HG02938 (cell line): ENCODE results near the gene DCDC2B.

ENCODE experiments used
- ATAC-seq: cut with Tn5 transposase; IDR thresholded peaks from one replicate; pipeline ENCODE4 v1.9.1; 2021; ENCODE audit warnings: mild to moderate bottlenecking, moderate library complexity; ENCODE audit not compliant: unreplicated experiment

Gene DCDC2B

DNA sequence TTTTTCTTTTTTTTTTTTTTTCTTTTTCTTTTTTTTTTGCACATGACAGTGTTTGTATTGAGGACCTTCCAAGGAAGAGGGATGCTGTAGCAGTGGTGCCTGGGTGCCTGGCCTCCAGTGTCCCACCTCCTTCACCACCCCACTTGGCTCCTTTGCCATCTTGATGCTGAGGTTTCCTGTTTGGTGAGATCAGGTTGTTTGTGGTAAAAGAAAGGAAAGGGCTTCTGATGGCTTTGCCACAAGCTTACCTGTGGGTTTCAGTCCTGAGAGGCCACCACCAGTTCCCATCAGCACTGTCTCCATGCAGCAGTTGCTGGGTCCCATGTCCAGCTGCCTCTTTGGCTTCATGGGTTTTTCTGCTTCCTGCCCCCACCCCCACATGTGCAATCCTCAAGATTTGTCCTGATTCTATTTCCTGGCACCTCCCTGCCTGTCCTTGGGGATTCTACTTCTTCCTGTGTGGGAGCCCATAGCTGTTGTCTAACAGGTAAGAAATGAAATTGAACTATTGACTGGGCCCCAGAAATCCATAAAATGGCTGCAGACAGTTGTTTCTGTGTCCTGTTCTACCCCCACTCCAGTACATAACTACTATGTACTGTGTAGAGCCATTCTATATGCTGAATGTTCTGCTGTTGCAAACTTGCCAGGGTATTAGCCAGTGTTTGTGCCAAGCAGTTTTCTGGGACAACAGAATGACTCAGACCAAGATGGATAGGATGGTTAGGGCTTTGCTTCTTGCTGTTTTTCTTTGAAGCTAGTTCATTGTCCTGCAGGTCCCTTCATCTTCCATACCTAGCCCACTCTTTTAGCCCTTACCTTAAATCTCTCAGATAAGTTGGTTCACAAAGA lies 12.7 kb upstream of the DCDC2B start:
- ATAC-seq, result no peak

DNA sequence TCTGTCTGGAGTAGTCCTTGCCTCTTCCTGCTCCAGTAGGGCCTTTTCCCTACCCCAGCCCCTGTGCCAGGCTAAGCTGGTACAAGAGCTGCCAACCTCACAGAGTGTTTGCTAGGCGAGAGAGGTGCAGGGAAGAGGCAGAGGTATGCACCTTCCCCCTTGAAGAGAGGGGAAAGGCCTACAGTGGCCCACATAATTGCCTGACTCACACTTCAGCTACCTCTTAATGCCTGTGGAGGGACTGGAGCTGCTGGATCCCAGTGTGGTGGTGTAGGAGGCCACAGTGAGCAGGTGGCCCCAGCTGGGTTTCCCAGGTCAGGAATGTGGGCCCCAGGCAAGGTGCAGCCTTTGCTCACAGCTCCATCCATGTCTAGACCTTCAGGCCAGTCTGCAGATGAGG lies 11.8 kb upstream of the DCDC2B start:
- no peak for ATAC-seq

DNA sequence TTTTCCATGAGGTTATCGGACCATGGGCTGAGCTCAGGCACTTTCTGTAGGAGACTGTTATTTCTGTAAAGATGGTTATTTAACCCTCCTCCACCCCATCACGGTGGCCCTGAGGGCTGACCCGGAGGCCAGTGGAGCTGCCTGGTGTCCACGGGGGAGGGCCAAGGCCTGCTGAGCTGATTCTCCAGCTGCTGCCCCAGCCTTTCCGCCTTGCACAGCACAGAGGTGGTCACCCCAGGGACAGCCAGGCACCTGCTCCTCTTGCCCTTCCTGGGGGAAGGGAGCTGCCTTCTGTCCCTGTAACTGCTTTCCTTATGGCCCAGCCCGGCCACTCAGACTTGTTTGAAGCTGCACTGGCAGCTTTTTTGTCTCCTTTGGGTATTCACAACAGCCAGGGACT lies 11.1 kb upstream of the DCDC2B start:
- ATAC-seq, result no peak

DNA sequence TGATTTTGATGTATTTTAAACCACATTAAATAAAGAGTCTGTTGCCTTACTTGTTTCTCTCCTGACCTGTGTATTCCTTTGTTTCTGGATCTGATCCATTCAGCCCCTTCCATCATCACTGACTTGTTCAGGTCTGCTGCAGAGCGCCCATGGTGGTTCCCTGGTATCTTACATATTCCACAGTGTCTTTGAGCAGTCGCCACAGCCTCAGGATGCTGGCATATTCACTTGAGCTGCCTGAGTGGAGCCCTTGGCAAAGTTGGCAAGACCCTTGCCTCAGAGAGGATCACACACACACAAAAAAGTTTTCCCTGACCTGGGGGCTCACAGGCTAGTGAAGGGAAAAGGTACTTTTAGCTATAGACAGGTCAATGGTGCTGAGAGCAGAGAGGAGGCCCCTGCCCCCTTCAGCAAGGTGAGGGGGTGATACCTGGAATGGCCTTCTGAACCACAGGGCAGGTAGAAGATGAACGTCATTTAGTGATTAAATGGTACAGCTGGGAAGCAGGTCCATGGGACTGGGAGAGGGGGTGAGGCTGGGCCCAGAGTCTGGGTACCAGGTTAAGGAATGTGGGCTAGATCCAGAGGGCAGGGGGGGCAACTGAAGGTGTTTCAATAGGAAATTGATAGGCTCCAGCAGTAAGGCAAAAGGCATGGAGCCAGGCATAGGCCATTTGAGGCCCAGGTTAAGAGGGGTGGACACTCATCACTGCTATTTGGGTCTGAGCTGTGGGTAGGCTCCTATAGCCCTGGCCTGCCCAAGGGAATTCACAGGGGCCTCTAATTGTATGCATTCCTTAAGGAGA lies 10.4 kb upstream of the DCDC2B start:
- no peak for ATAC-seq

DNA sequence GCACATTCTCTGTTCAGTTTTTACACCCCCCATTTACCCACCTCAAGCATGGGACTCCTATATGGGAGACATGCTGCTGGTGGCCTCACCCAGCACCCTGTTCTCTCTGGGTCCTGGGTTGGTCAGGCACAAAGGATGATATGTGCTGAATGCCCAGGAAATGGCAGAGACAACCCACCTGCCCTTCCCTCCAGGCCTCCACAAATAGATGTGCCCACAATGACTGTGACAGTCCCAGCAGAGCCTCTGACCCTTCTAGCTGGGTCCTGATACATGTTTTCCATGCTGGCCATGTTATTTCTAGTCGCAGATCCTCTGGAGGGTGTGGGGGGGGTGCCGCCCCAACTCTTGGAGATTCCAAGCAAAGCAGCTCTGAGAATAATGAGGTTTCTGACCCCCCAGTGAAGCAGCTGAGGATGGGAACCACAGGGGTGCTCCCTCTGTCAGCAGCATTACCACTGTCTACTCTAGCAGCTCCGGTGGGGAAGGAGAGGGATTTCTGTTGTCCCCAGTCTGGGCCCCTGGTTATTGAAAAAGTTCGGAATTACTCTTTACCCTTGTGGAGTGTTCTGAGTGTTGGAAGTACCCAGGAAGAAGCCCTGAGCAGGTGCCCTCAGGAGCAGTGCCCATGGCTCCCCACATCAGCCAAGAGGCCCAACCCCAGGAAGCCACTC lies 9.7 kb upstream of the DCDC2B start:
- no peak for ATAC-seq

DNA sequence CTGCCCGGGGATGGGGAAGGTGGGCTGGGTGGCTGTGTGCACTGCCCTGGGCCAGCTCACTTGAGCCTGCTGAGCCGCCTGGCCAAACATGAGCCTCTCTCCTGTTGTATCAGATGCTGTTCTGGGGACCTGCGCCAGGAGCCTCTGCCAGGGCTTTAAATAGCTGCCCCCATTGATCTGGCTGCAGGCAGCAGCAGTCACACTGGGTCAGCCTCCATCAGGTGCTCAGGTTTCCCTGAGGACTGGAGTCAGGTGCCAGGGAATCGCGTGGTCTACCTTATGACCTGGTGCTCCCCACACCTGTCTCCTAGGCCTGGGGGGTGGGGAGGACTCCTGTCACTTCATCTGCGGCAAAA lies 9.2 kb upstream of the DCDC2B start:
- ATAC-seq, result no peak

DNA sequence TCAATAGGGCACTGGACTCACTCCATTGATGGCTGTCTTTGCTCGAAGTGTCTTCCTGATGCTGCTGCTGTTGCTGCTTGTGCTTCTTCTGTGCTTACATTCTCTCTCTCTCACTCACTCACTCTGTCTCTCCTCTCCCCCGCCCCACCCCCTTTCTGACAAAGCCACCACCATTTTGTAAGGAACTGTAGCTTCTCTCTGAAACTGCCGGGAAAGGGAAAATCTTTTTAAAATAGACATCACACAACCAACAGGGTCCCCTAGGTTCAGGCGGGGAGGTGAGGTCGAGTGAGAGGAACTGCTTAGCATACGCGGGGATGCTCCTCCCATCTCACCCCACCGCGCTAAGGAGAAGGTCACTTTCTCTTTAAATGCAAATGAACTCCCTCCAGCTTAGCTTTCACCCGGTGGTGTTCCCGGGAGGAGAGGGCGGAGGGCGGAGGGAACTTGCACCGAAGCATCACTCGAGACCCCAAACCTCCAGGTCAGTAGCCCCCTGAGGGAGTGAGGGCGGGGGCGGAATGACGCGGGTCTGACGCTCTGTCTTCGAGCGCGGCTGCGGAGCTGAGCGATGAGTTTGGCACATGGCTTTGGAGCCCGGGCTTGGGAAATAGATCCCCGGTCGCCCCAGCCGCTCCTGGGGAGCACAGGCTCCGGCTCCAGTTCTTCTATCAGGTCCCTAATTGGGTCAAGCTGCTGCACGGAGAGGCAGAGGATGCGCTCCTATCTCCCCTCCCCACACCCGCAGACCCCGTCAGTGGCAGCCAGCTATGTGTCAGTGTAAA lies 8.5 kb upstream of the DCDC2B start, which contains the start of gene CCDC28B:
Gene CCDC28B, plus strand, starts transcription at position 370 of the 785 bp plus-strand sequence. CDS start 1,341 bp downstream, outside the sequence.
- ATAC-seq, result no peak

DNA sequence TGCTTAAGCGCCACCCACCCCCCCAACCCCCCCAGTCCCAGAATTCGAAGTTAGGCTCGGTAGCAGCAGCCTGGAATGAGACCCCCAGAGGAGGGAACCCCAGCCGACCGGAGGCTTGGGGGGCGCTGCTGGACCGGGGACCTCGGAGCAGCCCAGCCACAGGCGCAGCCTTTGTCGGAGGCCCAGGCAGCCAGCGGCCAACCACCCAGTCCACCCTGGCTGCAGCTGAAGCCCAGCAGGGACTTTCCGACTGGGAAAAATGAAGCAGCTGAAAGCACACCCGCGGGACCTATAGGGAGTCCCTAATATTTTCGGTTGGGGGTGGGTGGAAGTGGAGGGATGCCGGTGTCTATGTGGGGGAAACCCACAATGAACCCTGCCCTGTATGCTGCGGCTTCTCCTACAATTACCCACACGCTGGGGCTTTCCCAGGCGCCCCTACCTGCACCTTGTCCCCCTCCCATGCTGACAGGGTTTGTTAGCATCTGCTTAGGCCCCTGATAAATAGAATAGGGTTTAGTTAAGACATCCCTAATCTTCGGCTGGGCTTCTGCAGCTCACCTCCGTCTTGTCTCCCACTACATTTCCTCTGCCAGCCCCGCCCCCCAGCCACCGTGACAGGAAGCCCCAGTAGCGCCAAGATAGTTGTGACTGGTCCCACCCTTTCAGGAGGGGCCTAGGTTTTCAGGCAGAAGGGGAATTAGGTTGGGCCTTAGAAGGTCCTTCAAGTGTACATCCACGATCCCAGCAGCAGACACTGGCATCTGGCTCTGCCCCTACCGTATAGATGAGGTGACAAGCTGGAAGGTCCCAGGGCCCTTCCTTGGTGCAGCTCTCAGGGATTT lies 7.7 kb upstream of the DCDC2B start:
- peak; percentile 38 for ATAC-seq

DNA sequence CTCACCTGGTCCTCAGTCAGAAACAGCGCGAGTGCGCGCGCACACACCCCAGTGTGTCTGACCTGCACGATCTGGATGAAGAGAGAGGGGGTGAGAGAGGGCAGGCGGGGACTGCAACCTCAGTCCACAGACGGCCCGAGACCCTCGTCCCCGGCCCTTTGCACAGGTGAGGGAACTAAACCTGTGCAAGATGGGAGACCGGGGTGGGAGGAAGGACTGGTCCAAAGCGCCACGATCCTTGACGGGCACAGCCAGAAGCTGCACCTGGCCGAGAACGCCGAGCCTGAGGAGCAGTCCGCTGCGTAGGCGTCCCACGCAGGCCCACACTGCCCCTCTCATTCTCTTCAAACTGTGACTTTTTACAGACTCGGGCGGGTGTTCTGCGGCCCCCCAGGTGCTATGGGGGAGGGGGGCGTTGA lies 3.9 kb upstream of the DCDC2B start:
- ATAC-seq, result no peak

DNA sequence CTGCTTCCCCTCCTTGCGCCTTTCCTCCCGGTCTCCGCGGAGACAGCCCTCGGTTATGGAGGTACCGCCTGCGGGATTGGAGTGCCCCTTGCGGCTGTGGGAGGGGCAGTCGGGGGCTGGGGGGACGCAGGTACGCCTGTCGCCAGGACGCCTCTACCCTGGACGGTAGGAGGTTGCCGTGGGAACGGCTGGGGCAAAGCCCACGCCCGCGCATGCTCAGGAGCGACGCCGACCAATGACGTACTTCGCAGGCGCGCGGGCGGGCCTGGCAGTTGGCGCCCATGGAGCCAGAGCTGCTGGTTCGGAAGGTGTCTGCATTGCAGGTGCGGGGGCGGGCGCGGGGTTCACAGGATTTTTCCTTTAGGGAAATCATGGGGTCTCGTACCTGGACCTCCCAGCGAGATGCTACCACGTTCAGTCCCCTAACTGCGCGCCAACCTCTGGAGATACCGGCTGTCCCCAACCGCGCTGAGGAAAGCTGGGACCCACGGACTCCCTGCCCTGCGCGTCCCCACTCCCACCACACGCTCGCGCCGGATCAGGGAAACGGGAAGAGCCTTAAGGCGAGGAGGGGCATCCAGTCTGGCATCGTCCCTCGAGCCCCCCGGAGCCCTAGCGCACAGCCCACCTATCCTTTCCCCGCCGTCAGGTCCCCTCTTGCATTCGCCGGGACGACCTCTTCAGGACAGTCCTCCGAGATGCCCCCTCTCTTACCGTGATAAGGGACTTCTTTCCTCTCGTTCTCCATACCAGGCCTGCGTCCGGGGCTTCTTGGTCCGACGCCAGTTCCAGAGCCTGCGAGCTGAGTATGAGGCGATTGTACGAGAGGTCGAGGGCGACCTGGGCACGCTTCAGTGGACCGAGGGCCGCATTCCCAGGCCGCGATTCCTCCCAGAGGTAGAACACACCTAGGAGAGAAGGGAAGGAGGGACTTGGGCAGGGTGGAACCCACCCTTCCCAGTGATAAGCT lies 3.2 kb upstream of the DCDC2B start, which contains the start of gene IQCC:
Gene IQCC, plus strand, starts transcription at position 271 of the 970 bp plus-strand sequence. Its CDS starts 11 bp downstream, at position 282.
- no peak for ATAC-seq

DNA sequence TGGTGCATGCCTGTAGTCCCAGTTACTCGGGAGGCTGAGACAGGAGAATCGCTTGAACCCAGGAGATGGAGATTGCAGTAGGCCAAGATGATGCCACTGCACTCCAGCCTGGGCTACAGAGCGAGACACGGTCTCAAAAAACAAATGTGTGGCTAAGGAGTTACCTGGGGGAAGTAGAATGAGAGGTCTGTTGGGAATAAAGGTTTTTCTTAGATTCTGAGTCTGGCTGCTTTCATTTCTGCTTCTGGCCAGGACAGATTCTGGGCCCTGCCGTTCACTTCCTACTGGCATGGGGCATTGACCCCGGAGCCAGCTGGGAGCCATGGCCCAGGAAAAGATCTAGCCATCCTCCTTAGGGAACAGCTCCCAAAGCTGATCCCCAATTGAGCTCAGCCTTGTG lies 420 bp upstream of the DCDC2B start:
- ATAC-seq, result no peak

DNA sequence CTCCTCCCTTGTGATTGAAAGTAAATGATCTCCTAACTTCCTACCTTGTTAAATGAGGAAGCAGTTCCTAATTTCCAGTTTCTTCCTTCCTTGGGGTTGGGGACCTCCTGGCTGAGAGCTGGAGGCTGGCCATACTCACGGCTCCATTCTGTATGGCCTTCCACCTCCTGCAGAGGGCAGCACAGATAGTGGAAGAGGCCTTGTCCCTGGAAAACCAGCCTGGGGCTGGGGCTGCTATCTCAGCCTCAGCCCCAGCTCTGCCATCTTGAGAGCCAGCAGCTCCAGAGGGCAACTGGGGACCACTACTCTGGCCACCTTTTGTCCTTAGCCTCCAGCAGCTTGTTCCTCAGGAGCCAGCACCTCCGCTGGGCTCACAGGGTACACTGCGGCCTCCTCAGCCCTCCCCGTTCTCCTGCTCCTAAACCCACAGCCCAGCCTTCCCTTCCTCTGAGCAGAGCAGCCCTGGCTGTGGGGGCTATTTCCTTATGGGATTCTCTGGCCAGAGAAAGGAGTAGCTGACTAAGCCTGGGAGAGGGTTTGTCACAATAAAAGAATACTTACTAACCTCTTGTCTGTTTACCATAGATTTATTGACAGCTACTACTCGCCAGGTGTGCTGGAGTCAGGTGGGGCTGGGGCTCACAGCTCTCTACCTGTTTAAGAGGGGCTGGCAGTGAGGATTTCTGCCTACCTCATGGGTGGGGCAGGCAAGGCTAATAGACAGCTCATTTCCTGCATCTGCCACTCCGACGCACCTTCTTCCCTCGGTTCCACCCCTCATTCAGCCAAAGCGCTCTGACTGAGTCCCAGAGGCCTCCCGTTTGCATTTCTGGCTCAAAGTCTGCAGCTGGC lies 7.0 kb downstream of the DCDC2B start:
- ATAC-seq, result no peak

DNA sequence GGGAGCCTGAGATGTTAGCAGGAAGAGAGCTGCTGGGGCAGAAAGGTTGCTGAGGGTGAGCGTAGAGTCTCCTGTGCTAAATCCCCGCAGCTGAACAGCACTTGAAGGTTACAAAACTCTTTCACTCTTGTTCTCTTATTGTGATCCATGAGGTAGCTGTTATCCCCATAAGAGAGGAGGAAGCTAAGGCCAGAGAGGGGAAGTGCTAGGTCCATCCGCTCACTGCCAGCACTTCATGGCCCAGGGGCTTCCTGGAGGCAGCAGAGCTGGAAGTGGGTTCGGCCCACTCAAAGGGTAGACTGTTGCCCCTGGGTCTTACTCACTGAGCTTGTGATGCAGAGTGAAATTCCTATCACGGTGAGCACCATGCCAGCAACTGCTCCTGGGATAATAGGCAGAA lies 7.7 kb downstream of the DCDC2B start:
- ATAC-seq, result no peak

DNA sequence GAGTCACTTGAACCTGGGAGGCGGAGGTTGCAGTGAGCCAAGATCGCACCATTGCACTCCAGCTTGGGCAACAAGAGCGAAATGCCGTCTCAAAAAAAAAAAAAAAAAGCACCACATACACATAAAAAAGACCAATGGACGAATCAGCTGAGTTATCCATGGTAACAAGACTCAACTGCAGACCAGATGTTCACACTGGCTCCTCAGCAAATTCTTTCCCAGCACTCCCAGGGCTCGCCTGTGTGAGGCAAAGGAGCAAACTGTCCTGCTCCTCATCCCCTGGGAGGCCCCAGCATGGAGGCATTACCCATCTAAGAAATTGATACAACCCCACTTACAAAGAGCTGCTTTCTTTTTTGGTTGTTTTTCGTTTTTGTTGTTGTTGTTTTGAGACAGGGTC lies 10.1 kb downstream of the DCDC2B start:
- ATAC-seq, result no peak

DNA sequence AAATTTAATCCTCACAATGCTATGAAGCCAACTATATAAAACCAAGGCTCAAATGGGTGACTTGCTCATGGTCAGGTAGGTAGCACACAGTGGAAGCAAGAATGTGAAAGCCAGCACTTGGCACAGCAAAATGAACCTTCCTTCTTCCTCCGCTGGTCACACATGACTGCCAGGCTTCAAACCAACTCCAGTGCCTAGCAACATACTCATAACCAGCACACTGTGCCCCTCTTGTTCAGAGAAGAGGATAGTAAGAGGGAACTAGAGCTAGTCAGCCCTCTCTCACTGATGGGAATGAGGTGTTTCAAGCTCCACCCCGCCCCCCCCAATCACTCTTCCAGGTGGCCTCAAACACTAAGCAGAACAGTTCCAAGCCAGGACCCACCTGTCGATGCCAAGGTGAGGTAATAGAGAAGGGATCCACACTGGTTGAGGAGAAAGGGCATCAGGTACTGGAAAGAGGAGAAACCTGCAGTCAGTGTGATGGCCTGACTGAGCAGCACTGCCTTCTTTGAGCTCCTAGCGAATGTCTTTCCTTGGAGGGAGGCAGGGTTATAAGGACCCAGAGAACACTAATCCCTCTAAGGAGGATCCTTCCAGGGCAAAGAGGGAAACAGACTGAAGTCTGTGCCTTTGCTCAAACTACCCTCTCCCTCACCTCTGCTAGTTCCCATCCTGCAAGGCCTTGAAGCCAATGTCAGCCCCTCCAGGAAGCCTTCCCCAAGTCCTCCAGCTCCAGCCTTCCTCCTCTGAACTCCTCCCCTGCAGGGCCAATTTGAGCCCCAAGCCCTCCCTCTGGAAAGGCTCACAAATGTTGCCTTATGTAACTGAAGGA lies 12.1 kb downstream of the DCDC2B start:
- no peak for ATAC-seq

DNA sequence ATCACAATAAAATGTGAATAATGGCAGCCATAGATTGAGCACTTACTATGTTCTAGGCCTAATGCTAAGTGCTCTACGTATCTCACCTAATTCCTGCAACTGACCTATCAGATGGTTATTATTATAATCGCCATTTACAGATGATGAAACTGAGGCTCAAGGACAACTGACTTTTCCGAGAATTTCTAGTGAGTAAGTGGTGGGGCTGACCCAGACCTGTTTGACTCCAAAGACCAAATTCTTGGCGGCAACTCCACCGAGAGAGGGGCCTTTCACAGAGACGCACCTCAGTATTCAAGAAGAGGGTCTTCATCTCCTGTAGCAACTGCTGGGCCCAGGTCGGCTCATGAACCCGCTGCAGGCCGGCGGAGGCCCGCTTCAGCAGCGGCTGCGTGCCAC lies 12.7 kb downstream of the DCDC2B start:
- no peak for ATAC-seq
